GM19351 (cell line): Measurements from ENCODE around the gene SCN7A.
A peak's percentile ranks its signal among the peaks of the same experiment; 100 is the strongest.
"Not testable (repeated sequence)": the region's sequence is repeated elsewhere in the genome, so short reads cannot be mapped to it uniquely, and the experiment has no call there.

Source experiments
- ATAC-seq: cut with Tn5 transposase; IDR thresholded peaks from one replicate; pipeline ENCODE4 v1.9.1; 2021; ENCODE audit warnings: mild to moderate bottlenecking, moderate library complexity; ENCODE audit not compliant: unreplicated experiment

The SCN7A gene

GRCh38 chr2:166455823-166456222 is 38.2 kb downstream of the SCN7A start:
- ATAC-seq: not testable (repeated sequence)

DNA sequence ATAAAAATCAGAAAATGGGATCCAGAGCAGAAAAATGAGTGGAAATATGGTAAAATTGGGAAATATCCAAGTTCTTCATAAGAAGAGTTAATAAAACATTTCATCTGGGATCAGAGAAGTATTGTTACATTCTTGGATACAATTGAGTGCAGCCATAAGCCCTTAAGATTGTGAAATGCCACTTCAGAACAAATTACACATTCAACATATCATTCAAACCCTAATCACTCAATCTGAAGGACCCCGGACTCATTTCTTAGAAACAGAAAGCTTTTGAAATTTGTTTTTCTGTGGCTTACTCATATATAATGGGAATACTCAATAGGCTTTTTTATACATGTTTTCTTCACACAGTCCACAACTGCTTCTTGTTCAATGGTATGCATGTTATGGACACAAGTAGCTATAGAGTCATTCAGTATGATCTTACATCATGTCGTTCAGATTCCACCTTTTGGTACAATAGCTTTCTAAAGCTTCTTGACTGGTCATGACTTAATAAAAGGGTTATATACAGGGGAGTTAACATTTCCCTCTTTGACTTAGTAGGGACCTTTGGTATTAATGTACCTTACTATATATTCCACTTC is 39.9 kb downstream of the SCN7A start:
- ATAC-seq: no peak

DNA sequence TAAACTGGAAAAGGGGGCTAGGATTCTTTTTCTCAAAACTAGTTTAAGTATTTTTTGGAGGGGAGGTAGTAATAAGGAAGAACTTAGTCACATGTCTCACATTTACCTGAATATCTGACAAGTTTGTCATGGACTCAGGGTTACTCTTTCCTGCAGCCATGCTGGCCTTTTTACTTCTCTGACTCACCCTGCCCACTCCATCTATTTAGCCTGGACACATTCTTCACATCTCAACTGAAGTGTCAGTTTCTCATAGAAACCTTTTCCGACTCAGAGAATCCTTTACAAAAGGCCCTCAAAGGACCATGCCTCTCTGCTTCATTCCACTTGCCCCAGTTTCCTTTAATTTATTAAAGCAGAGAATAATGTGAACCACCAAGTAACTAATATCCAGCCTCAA is 42.6 kb downstream of the SCN7A start:
- ATAC-seq: no peak

GRCh38 chr2:166449439-166449838 is 44.6 kb downstream of the SCN7A start:
- ATAC-seq: peak; percentile 97

DNA sequence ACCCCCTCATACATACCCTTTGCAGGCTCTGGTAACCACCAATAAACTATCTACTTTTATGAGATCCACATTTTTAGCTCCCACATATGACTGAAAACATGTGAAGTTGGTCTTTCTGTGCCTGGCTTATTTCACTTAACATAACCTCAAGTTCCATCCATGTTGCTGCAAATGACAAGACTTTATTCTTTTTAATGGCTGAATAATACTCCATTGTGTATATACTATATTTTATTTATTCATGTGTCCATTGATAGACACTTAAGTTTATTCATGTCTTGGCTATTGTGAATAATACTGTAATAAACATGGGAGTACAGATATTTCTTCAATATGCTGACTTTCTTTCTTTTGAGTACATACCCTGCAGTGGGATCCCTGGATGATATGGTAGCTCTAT is 45.9 kb downstream of the SCN7A start:
- ATAC-seq: no peak

DNA sequence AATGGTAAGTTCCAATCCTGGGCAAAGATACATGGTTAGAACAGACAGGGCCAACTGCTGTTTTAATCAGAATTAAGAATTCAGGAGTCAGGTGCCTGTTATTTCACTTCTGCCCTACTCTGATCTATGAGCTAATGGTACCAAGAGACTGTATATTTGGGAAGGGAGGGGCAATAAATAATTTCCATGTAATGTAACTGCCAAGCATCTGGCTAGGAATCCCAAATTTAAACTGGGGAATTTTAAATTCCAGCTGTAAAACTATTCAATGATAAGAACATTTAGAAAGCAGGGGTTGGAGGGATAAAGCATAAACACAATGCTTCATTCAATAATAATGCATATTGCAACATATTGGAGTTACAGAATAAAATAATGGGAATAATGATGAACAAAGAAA is 49.7 kb downstream of the SCN7A start:
- ATAC-seq: no peak

DNA sequence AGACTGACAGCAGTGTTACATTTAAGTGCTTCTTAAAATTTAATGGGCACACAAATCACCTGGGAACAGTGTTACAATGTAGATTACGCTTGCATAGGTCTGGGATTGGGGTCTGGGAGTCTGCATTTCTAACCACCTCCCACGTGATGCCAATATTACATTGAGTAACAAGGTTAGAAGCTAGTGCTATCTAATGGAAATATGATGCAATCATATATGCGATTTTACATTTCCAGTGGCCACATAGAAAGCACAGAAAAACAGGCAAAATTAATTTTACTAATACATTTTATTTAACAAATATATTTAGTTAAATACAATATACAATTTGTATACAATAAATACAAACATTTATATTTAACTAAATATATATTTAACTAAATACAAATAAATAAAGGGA is 53.7 kb downstream of the SCN7A start:
- ATAC-seq: no peak

DNA sequence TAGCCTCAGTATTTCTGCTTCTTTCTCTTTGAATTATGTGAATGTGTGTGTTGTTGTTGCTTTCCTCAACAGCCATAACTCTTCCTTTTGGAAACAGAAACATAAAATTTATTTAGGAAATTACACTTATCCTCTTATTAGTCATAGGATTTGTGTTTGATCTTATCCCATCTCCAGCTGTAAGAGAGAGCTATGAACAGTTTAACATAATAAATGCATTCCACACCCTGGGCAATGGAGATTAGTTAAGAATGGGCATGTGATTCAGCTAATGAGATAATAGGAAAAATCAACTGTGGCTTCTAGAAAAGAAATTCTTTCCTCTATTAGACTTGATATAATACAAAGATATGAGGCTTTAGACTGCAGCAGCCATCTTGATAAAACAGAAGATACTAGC is 55.0 kb downstream of the SCN7A start:
- ATAC-seq: no peak

DNA sequence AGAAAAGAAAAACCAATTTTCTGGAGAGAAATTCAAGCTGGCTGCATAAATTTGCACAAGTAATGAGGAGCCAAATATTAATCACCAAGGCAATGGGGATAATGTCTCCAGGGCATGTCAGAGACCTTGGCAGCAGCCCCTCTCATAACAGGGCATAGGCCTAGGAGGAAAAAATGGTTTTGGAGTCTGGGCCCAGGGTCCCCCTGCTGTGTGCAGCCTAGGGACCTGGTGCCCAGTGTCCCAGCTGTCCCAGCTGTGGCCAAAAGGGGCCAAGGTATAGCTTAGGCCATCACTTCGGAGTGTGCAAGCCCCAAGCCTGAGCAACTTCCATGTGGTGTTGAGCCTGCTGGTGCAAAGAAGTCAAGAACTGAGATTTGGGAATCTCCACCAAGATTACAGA is 57.1 kb downstream of the SCN7A start:
- ATAC-seq: no peak

DNA sequence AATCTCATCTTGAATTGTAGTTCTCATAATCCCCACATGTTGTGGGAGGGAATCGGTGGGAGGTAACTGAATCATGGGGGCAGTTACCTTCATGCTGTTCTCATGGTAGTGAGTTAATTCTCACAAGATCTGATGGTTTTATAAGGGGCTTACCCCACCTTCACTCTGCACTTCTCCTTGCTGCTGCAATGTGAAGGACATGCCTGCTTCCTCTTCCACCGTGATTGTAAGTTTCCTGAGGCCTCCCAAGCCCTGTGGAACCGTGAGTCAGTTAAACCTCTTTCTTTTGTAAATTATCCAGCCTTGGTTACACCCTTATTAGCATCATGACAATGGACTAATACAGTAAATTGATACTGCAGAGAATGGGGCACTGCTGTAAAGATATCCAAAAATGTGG is 57.9 kb downstream of the SCN7A start:
- ATAC-seq: no peak

- ATAC-seq: no peak
Observed at GRCh38 chr2:166434491-166434890, 59.6 kb downstream of the SCN7A start.

DNA sequence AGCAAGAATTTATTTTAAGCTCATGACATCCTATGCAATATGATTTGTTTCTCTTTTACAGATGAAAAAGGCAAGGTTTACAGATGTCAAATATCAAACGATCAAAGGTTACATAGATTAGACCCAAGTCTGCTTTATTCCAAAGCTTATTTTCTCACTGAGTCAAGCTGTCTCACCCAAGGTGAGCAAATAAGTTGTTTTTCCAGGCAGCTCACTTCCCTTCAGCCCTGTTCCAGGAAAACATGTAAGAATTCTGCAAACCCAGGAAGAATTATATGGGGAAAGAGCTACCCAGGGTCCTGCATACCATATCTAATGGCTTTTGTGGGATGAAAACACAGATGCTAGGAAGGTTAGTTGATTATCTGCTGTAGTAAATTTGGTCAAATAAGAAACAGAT is 60.6 kb downstream of the SCN7A start:
- no peak for ATAC-seq

GRCh38 chr2:166432331-166432730 is 61.7 kb downstream of the SCN7A start:
- ATAC-seq: no peak

DNA sequence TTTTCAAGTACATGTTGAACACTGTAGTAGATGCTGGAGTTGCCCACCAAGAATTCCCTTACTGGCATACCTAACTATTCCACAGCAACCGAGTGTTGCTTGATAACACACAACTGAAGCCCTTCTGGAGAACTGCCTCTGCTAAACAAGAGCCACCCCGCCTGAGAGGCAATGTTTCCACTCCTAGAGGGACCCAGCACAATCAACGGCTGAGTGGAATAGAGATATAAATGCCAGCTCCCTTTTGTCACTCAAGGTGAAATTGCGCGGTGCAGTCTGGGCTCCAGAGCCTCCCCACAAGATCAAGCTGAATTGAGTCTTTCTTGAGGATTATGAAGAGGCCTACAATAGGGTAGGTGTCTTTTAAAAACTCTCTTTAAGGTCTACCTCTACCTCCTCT is 69.2 kb downstream of the SCN7A start:
- no peak for ATAC-seq

DNA sequence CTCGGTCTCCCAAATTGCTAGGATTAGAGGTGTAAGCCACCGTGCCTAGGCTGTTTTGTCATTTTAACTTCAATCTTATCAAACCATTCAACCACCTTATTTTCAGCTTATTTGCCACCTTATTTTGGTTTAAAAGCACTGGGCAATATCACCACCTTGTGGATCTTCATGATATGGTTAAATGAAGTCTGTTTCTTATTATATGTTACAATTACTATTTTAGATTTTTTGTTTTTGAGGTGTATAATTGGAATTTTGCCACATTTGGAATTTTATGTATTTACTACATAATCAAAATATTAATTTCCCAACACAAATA is 74.5 kb downstream of the SCN7A start:
- peak; percentile 44 for ATAC-seq

- peak; percentile 5 for ATAC-seq
Observed at GRCh38 chr2:166418853-166419615, 75.0 kb downstream of the SCN7A start.

DNA sequence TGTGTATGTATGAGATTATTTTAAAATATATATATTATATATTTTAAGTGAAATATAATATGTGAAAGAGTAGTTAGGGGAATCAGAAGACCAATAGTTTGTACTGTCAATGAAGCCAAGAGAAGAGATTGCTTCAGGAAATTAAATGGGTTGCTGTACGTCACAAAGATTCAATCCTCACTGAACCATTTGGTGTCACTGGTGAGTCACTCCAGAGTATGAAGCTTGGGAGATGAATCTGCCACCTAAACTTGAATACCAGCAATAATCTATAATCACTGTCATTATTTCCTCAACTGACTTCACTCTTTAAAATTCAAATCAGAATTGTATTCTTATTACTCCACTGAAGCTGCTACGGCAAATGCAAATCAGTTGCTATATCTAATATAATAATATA is 76.4 kb downstream of the SCN7A start:
- peak; percentile 57 for ATAC-seq

GRCh38 chr2:166413255-166413654 is 80.8 kb downstream of the SCN7A start:
- peak; percentile 38 for ATAC-seq

GRCh38 chr2:166411473-166412230 is 82.4 kb downstream of the SCN7A start:
- ATAC-seq: no peak

DNA sequence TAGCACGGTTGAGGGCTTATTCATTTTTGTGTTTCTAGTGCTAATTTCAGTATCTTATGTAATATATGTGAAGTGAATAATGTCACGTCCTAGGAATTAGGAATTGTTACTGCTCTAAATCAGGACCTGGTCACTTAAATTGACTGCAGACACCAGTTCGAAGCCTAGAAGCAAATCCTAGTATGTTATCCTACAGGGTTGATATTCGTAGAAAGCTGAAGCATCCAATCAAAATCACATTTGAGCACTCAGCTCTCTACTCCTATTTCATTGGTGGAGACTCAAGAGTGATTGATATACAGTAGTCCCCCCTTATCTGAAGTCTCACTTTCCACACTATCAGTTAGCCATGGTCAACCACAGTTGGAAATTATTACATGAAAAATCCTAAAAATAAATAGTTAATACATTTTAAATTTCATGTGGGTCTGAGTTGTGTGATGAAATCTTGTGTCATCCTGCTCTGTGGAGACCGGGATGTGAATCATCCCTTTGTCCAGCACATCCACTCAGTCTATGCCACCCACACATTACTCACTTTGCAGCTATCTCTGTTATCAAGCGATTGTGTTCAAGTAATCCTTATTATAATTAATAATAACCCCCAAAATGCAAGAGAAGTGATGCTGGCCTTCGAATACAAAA is 83.1 kb downstream of the SCN7A start:
- ATAC-seq: no peak

- ATAC-seq: not testable (repeated sequence)
Observed at GRCh38 chr2:166407746-166408145, 86.3 kb downstream of the SCN7A start.

DNA sequence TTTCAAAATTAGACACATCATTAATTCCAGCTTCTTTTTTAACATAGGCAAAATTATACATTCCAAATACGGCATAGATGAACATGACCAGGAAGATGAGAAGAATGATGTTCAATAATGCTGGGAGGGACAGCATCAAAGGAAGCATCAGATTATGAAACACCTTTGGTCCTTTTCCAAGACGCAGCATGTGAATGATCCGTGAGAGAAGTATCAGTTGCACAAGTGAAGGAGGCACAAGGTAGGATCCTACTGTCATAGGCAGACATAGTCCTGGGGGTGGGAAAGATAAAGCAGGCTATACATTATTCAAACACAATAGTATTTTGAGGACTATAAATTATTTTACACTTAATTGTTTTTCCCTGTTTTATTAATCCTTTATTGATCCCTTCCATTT is 87.7 kb downstream of the SCN7A start:
- ATAC-seq: no peak
